Glutamatergic neuron (in vitro differentiated cells): ENCODE data around the gene APOF. TPM values are rescaled to one million over a fixed set of nuclear protein-coding genes. Genes with fewer than 3 reads are reported as not detected.
"Not testable (repeated sequence)": the region's sequence is repeated elsewhere in the genome, so short reads cannot be mapped to it uniquely, and the experiment has no call there.

Experiments
- DNase-seq: peaks from one replicate; pipeline ENCODE4 v3.0.0; 2022
- H3K27ac Mint-ChIP-seq: one replicate; pipeline ENCODE4 v1.8.0; 2020; ENCODE audit warnings: mild to moderate bottlenecking, mixed read lengths, inconsistent platforms; ENCODE audit not compliant: unreplicated experiment
- H3K27me3 Mint-ChIP-seq: one replicate; pipeline ENCODE4 v1.8.0; 2020; ENCODE audit warnings: mild to moderate bottlenecking, moderate library complexity, mixed read lengths, inconsistent platforms; ENCODE audit not compliant: unreplicated experiment
- H3K36me3 Mint-ChIP-seq: one replicate; pipeline ENCODE4 v1.8.0; 2020; ENCODE audit warnings: mild to moderate bottlenecking, mixed read lengths, inconsistent platforms; ENCODE audit not compliant: unreplicated experiment
- H3K4me1 Mint-ChIP-seq: one replicate; pipeline ENCODE4 v1.8.0; 2020; ENCODE audit warnings: mild to moderate bottlenecking, low read depth, mixed read lengths, inconsistent platforms; ENCODE audit not compliant: unreplicated experiment
- H3K4me3 Mint-ChIP-seq: one replicate; pipeline ENCODE4 v1.8.0; 2020; ENCODE audit warnings: mild to moderate bottlenecking, mixed read lengths, inconsistent platforms; ENCODE audit not compliant: unreplicated experiment
- H3K9me3 Mint-ChIP-seq: one replicate; pipeline ENCODE4 v1.8.0; 2020; ENCODE audit warnings: mild to moderate bottlenecking, moderate library complexity, mixed read lengths, inconsistent platforms; ENCODE audit not compliant: unreplicated experiment
- total RNA-seq: library from RNA; stranded (reverse); fragmentation: NEBNext Ultra II Directional; extraction: Animal tissue kit (Norgen Biotek cat#: 25700); gene quantifications from one replicate; pipeline ENCODE4 v1.2.1, GENCODE V29; 2021; ENCODE audit not compliant: unreplicated experiment
- TF ChIP-seq, protein P1 (sequence below): fragments of 200-600 bp; sonication (generic); IDR thresholded peaks from one replicate; pipeline ENCODE4 v1.5.0; 2021; ENCODE audit not compliant: partially characterized antibody, unreplicated experiment

APOF gene
- total RNA-seq, 1 donor from 2014 or later = not detected

DNA sequence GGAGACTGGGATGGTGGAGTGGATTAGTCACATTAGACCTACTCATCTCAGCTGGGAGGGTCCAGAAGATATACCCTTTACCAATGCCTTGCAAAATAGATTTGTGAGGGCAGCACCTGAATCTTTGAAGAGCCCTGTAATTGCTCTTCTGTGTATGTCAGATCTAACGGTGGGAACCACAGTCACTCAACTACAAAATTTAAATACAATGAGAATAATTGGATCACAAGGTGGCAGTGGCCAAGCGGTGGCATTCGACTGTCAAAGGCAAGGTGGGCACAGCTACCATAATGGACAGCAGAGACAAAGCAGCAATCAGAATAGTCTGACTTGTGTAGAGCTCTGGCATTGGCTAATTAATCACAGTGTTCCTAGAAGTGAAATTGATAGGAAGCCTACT lies 36.8 kb upstream of the APOF start:
- not testable (repeated sequence) for H3K4me3 Mint-ChIP-seq, H3K27ac Mint-ChIP-seq, H3K36me3 Mint-ChIP-seq, H3K4me1 Mint-ChIP-seq, H3K9me3 Mint-ChIP-seq, H3K27me3 Mint-ChIP-seq, DNase-seq

- Mint-ChIP-seq H3K9me3 (peaks cover 3% of the 10 kb centered on the region), H3K4me1 (no peaks in the 10 kb centered on the region), H3K27ac (no peak overlapping the region), H3K36me3 (peaks cover 4% of the 10 kb centered on the region), H3K4me3 (no peak overlapping the region), H3K27me3 (peaks cover 2% of the 10 kb centered on the region)
- no peak for DNase-seq
- TF ChIP-seq, protein P1, sequence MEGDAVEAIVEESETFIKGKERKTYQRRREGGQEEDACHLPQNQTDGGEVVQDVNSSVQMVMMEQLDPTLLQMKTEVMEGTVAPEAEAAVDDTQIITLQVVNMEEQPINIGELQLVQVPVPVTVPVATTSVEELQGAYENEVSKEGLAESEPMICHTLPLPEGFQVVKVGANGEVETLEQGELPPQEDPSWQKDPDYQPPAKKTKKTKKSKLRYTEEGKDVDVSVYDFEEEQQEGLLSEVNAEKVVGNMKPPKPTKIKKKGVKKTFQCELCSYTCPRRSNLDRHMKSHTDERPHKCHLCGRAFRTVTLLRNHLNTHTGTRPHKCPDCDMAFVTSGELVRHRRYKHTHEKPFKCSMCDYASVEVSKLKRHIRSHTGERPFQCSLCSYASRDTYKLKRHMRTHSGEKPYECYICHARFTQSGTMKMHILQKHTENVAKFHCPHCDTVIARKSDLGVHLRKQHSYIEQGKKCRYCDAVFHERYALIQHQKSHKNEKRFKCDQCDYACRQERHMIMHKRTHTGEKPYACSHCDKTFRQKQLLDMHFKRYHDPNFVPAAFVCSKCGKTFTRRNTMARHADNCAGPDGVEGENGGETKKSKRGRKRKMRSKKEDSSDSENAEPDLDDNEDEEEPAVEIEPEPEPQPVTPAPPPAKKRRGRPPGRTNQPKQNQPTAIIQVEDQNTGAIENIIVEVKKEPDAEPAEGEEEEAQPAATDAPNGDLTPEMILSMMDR = no peak
Measured at GRCh38 chr12:56398324-56398723, 35.7 kb upstream of the APOF start.

DNA sequence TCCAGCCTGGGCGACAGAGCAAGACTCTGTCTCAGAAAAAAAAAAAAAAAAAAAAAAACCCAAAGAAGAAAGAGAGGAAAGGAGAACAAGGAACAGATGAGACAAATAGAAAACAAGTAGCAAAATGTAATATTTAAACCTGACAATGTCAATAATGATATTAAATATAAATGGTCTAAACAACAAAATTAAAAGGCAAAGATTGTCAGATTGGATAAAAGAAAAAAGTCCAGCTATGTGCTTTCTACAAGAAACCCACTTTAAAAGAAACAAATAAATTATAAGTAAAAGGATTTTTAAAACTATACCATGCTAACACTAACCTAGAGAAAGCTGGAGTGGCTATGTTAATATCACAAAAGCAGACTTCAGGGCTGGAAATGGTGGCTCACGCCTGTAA lies 29.7 kb upstream of the APOF start:
- Mint-ChIP-seq H3K36me3 (peaks cover 4% of the 10 kb centered on the region), H3K4me3 (no peak overlapping the region), H3K4me1 (no peaks in the 10 kb centered on the region), H3K27me3 (no peaks in the 10 kb centered on the region), H3K9me3 (peaks cover 2% of the 10 kb centered on the region), H3K27ac (no peak overlapping the region)
- TF ChIP-seq, protein P1 = no peak
- no peak for DNase-seq

DNA sequence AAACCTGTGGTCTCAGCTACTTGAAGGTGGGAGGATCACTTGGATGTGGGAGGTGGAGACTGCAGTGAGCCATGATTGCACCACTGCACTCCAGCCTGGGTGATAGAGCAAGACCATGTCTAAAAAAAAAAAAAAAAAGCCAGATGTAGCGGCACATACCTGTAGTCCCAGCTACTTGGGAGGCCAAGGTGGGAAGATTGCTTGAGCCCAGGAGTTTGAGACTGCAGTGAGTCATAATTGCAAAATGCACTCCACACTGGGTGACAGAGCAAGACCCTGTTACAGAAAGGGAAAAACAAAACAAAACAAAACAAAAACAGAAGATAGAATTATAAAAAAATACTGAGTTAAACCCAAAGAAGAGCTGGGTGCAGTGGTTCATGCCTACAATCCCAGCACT lies 29.1 kb upstream of the APOF start:
- Mint-ChIP-seq H3K27ac (no peak overlapping the region), H3K36me3 (peaks cover 4% of the 10 kb centered on the region), H3K27me3 (no peaks in the 10 kb centered on the region), H3K4me1 (no peaks in the 10 kb centered on the region), H3K4me3 (no peak overlapping the region), H3K9me3 (peaks cover 2% of the 10 kb centered on the region)
- DNase-seq = no peak
- TF ChIP-seq, protein P1 = no peak

DNA sequence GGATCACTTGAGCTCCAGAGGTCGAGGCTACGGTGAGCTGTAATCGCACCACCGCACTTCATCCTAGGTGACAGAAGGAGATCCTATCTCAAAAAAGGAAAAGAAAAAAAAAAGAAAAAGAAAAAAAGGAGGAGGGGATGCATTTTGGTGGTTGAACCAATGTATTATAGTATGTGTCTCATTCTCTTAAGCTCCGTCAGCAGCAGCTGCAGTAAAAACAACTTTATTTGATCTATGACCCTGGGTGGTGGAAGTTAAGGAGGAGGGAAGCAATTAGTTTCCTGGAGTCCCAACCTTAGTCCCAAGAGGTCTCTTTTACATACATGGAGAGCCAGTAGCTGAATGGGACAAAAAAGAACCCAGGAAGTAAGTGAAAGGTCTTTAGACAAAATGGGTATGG lies 26.8 kb upstream of the APOF start:
- Mint-ChIP-seq H3K4me3 (no peak overlapping the region), H3K9me3 (peaks cover 2% of the 10 kb centered on the region)
- TF ChIP-seq, protein P1 = no peak

More for the DNA sequence above, 26.8 kb upstream of the APOF start:
- Mint-ChIP-seq H3K27ac (no peak overlapping the region), H3K36me3 (no peaks in the 10 kb centered on the region), H3K4me1 (no peaks in the 10 kb centered on the region), H3K27me3 (no peaks in the 10 kb centered on the region)
- no peak for DNase-seq
